K562 (cell line): ENCODE data around the gene KLC3. TPM values are rescaled to one million over a fixed set of nuclear protein-coding genes. Genes with fewer than 3 reads are reported as not detected.

ENCODE experiments used
- BCOR ChIP-seq: fragments of 450-650 bp; IDR thresholded peaks from 2 replicates; pipeline ENCODE4 v1.6.1; 2016
- E2F1 ChIP-seq: sonication (generic); formaldehyde crosslinking; IDR thresholded peaks from 2 replicates; pipeline ENCODE4 v1.8.1; 2023; ENCODE audit warnings: mild to moderate bottlenecking, missing genetic modification reagents, moderate library complexity
- ESRRA ChIP-seq: fragments of 450-650 bp; IDR thresholded peaks from 2 replicates; pipeline ENCODE4 v1.6.1; 2014; ENCODE audit warnings: low read depth, mild to moderate bottlenecking, moderate library complexity, borderline replicate concordance
- ETV6 ChIP-seq, 3 experiments: fragments of 150-350 bp in 1 of 3; sonication (generic) in 1 of 3; formaldehyde crosslinking in 1 of 3; IDR thresholded peaks; 2 replicates each; pipeline versions ENCODE4 v1.6.1 to v1.8.0; 2014 to 2022; ENCODE audit warnings: borderline replicate concordance in 2 of 3, low read depth in 2 of 3, antibody characterized with exemption in 1 of 3, low read length in 1 of 3, mild to moderate bottlenecking in 1 of 3, missing genetic modification reagents in 1 of 3
- GTF3C2 ChIP-seq: IDR thresholded peaks from 3 replicates; pipeline ENCODE4 v1.6.1; 2011; ENCODE audit warnings: borderline replicate concordance, mild to moderate bottlenecking, moderate library complexity; ENCODE audit not compliant: insufficient read length; ENCODE audit errors: extremely low read depth
- KDM5B ChIP-seq: fragments of 200-600 bp; sonication (generic); IDR thresholded peaks from 2 replicates; pipeline ENCODE4 v1.6.1; 2012; ENCODE audit warnings: low read depth, mild to moderate bottlenecking, moderate library complexity, low read length, control low read depth, inconsistent platforms; ENCODE audit not compliant: insufficient replicate concordance
- POLR3A ChIP-seq: IDR thresholded peaks from 2 replicates; pipeline ENCODE4 v1.6.1; 2011; ENCODE audit warnings: borderline replicate concordance, mild to moderate bottlenecking, moderate library complexity; ENCODE audit not compliant: insufficient read length, insufficient read depth; ENCODE audit errors: extremely low read depth
- RBFOX2 ChIP-seq: fragments of 200-400 bp; formaldehyde crosslinking; IDR thresholded peaks from 2 replicates; pipeline ENCODE4 v1.6.1; 2017; ENCODE audit warnings: low read depth, mild to moderate bottlenecking, low read length, moderate library complexity
- ZNF146 ChIP-seq: IDR thresholded peaks from one replicate; pipeline ENCODE4 v1.6.1; 2018; ENCODE audit warnings: missing compliant biosample characterization; ENCODE audit not compliant: unreplicated experiment
- ZNF3 ChIP-seq: fragments of 250-450 bp; sonication (Bioruptor Pico); IDR thresholded peaks from 2 replicates; pipeline ENCODE4 v1.5.0; 2021; ENCODE audit warnings: mild to moderate bottlenecking, moderate library complexity
- ZNF407 ChIP-seq: fragments of 450-650 bp; IDR thresholded peaks from 2 replicates; pipeline ENCODE4 v1.6.1; 2016; ENCODE audit warnings: low read depth
- ZNF695 ChIP-seq: fragments of 450-650 bp; formaldehyde crosslinking; IDR thresholded peaks from 2 replicates; pipeline ENCODE4 v1.4.0; 2020; ENCODE audit warnings: mild to moderate bottlenecking, moderate library complexity
- polyA plus RNA-seq, 8 experiments: library from polyadenylated mRNA; depleted of rRNA in 4 of 8; stranded (reverse) in 5 of 8; unstranded in 3 of 8; fragments of >200 nt; fragmentation: Nextera tagmentation in 2 of 8; fragmentation: Illumina TruSeq in 1 of 8; extraction: Ambion mirVana in 2 of 8; extraction: Trizol in 1 of 8; gene quantifications; 2 replicates each; pipeline versions ENCODE4 v1.2.1 to v1.2.3, GENCODE V29; 2011 to 2014; ENCODE audit warnings: inconsistent platforms in 1 of 8, missing spikeins in 1 of 8
- total RNA-seq, 7 experiments: library from RNA; depleted of rRNA in 6 of 7; stranded (reverse); fragments of >200 nt in 6 of 7; fragmentation: Illumina TruSeq in 2 of 7; extraction: Trizol in 2 of 7; gene quantifications; 2 replicates each; pipeline versions ENCODE4 v1.2.1 to v1.2.3, GENCODE V29; 2011 to 2021; ENCODE audit warnings: low replicate concordance in 1 of 7
- TF ChIP-seq, protein P1 (sequence below): fragments of 250-450 bp; sonication (Bioruptor Pico); IDR thresholded peaks from 2 replicates; pipeline ENCODE4 v1.5.0; 2020; ENCODE audit warnings: mild to moderate bottlenecking

Gene KLC3
- total and polyA plus RNA-seq, 9 of the 15 experiments (the other 6 are each of a cell fraction or from before 2014, with no cell fraction given), result 0.03 to 1.2 (median 0.59) TPM; not detected in 3

GRCh38 chr19:45368127-45368526 is 27.6 kb downstream of the KLC3 start (continued):
- TF ChIP-seq ZNF407, result no peak
- TF ChIP-seq, protein P1, sequence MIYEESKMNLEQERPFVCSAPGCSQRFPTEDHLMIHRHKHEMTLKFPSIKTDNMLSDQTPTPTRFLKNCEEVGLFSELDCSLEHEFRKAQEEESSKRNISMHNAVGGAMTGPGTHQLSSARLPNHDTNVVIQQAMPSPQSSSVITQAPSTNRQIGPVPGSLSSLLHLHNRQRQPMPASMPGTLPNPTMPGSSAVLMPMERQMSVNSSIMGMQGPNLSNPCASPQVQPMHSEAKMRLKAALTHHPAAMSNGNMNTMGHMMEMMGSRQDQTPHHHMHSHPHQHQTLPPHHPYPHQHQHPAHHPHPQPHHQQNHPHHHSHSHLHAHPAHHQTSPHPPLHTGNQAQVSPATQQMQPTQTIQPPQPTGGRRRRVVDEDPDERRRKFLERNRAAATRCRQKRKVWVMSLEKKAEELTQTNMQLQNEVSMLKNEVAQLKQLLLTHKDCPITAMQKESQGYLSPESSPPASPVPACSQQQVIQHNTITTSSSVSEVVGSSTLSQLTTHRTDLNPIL (CRISPR knock-in tag), result no peak
- TF ChIP-seq GTF3C2, result no peak
- TF ChIP-seq POLR3A, result no peak
- no peak for TF ChIP-seq RBFOX2
- no peak for TF ChIP-seq ZNF695
- TF ChIP-seq E2F1 (CRISPR knock-in tag), result no peak
- TF ChIP-seq BCOR, result peak; percentile 97
- TF ChIP-seq KDM5B, result no peak
- TF ChIP-seq ZNF146, result no peak
- TF ChIP-seq ZNF3 (CRISPR knock-in tag), result no peak
- no peak for TF ChIP-seq ETV6 (IDR thresholded peaks at IDR 0.05; ENCODE audit: borderline replicate concordance in 1 of 2, low read depth in 2 of 2, low read length in 1 of 2)
- no peak for TF ChIP-seq ETV6 (CRISPR knock-in tag; IDR thresholded peaks at IDR 0.05; ENCODE audit: borderline replicate concordance)
- no peak for TF ChIP-seq ESRRA
